Inferior parietal cortex (tissue), 1 donor: ENCODE data around the gene SYT8.
"Not testable (repeated sequence)": the region's sequence is repeated elsewhere in the genome, so short reads cannot be mapped to it uniquely, and the experiment has no call there.

Source experiments
- DNase-seq: peaks from one replicate; pipeline ENCODE4 v3.0.0-alpha.2; 2016; ENCODE audit errors: extremely low spot score

SYT8 gene, protein sequence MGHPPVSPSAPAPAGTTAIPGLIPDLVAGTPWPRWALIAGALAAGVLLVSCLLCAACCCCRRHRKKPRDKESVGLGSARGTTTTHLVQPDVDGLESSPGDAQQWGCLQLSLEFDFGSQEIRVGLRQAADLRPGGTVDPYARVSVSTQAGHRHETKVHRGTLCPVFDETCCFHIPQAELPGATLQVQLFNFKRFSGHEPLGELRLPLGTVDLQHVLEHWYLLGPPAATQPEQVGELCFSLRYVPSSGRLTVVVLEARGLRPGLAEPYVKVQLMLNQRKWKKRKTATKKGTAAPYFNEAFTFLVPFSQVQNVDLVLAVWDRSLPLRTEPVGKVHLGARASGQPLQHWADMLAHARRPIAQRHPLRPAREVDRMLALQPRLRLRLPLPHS

DNA sequence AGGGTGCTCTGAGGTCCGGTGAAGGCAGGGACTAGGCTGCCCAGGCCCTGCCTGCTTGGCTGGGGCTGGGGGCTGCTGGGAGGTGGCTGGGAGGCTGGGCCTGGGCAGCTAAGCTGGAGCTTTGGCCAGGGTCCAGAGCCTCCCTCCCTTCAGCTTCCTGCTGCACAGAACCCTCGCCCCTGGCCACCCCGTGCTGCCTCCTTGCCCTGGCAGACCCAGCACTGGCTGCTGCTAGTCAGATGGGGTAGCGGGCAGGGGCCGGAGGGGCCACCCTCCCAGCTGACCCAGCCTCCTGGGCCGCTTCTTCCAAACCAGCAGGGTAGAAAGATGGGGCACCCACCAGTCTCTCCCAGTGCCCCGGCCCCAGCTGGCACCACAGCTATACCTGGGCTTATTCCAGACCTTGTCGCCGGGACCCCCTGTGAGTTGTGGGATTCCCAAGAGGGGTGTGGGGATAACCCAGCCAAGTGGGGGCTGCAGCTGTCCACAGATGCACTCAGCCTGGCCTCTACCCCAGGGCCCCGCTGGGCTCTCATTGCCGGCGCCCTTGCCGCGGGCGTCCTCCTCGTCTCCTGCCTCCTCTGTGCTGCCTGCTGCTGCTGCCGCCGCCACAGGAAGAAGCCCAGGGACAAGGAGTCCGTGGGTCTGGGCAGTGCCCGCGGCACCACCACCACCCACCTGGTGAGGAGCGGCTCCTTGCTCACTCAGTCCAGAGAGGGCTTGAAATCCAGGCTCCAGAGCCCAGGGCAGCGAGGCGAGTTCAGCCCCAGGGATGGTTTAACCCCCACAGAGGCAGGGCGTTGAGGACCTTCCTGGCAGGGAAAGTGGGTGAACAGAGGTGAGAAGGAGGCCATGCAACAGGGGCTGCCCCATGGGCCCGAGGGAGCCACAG lies at the start of gene SYT8:
SYT8 (plus strand) TSS at position 212 of the 892 bp plus-strand sequence; CDS start at position 328, 116 bp downstream.
- no peak for DNase-seq

DNA sequence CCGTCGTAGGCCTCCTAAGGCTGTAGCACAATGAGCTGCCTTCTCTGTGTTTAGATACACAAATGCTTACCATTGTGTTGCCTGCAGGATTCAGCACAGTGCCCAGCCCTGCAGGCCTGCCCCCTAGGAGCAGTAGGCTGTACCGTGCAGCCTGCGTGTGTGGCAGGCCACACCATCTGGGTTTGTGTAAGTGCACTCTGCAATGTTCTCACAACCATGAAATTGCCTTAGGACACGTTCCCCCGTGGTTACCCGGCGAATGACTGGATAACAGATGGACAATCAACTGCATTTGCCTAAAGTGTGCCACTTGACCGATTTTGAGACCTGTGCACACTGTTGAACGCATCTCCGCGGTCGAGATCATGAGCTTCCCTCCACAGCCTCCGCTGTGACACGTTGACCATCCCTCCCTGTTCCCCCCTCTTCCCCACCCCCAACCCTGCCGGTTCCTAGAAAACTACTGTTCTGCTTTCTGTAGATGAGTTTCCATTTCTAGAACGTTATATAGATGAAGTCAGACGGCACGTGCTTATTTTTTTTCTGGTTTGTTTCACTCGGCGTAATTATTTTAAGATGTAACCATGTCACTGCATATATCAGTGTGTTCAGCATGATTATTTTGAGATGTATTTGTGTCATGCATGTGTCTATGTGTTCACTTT lies 48.9 kb upstream of the SYT8 start:
- DNase-seq, result no peak

DNA sequence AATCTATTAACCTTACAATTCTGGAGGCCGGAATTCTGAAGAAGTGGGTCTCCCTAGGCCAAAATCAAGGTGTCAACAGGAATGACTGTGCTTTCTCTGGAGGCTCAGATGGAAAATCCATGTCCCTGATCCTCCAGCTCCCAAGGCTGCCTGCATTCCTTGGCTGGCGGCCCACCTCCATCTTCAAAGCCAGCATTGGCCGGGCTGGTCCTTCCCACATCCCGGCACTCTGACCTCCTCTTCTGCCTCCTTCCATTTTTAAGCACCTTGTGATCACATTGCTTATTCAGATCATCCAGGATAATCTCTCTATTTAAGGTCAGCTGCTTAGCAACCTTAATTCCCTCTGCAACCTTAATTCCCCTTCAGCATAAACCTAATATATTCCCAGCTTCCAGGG lies 48.3 kb upstream of the SYT8 start:
- DNase-seq, result no peak

DNA sequence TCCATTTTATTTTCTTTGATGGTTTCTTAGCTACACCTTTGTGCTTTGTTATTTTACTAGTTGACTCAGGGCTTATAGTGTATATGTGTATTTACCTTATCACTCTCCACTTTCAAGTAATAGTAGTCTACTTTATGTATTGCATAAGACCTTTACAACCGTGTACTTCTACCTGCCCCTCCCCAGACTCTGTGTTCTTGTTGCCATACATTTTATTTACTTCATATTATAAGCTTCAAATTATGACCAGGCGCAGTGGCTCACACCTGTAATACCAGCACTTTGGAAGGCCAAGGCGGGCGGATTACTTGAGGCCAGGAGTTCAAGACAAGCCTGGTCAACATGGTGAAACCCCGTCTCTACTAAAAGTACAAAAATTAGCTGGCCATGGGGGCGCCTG lies 42.9 kb upstream of the SYT8 start:
- no peak for DNase-seq

DNA sequence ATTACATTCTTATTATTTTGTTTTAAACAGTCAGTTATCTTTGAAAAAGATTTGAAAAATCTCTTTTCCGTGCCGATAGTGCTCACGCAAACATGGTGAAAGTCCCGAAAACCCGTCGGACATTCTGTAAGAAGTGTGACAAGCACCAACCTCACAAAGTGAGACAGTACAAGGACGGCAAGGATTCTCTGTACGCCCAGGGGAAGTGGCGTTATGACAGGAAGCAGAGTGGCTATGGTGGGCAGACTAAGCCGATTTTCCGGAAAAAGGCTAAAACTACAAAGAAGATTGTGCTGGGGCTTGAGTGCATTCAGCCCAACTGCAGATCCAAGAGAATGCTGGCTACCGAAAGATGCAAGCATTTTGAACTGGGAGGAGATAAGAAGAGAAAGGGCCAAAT lies 42.3 kb upstream of the SYT8 start:
- DNase-seq, result no peak

GRCh38 chr11:1793081-1793480 lies 41.7 kb upstream of the SYT8 start:
- no peak for DNase-seq

GRCh38 chr11:1796413-1797011 lies 38.3 kb upstream of the SYT8 start:
- no peak for DNase-seq

- no peak for DNase-seq
Observed at GRCh38 chr11:1797391-1798125, 37.2 kb upstream of the SYT8 start.

- no peak for DNase-seq
Observed at GRCh38 chr11:1803246-1803645, 31.5 kb upstream of the SYT8 start.

- DNase-seq, result not testable (repeated sequence)
Observed at GRCh38 chr11:1803835-1804519, 30.8 kb upstream of the SYT8 start.

DNA sequence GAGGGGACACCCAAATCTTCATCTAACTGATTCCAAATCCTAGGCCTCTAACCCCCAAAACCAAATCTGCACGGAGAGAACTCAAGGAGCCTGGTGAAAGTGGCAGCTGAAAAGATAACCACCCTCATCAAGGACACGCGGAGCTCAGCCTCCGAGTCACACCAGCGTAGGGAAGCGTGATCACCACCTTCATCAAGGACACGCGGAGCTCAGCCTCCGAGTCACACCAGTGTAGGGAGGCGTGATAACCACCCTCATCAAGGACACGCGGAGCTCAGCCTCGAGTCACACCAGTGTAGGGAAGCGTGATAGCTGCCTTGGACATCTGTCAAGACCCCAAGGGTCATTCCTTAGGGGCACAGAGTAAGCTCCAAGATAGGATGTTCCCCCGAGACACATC lies 29.3 kb upstream of the SYT8 start:
- no peak for DNase-seq

DNA sequence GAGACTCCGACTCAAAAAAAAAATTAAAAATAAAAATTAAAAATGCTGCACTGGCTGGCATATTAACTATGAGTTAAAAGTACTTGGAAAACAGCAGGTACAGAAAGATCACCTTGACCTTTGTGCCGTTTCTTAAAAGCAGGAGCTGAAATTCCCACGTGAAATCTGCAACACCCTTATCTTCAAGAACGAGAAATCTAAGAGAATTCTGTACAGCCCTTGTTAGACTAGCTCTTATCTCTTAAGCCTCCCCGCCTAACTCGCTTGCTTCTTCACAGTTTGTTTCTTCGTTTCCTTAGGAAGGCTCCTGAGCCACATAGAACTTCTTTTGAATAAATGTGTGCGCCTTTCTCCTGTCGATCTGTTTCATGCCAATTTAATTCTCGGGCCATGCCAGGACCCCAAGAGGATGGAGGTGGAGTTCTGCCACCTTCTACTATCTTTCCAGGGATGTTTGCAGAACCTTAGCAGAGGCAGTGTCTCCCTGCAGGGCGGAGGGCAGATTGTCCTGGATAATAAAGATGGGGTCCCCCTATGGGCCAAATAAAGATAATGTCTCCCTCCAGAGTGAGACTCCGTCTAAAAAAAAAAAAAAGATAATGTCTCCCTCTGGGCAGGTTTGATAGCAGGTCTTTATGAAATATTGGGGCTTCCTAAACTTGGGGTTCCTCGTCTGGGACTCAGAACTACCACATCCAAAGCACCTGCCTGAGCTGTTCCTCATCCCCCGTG lies 27.4 kb upstream of the SYT8 start:
- DNase-seq, result no peak

DNA sequence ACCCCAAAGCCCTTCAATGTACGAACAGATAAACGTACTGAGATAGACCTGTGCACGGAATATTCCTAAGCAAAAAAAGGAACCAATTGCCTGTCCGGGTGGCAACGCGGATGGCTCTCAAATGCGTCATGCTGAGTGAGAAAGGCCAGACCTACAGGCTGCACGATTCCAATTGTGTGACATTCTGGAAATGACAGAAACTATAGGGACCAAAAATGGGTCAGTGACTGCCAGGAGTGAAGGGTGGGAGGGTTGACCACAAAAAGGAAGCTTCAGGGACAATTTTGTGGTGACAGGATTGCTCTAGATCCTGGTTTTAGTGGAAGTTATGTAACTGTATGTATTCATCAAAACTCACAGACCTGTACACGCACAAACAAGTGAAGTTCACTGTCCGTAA lies 24.0 kb upstream of the SYT8 start:
- no peak for DNase-seq

DNA sequence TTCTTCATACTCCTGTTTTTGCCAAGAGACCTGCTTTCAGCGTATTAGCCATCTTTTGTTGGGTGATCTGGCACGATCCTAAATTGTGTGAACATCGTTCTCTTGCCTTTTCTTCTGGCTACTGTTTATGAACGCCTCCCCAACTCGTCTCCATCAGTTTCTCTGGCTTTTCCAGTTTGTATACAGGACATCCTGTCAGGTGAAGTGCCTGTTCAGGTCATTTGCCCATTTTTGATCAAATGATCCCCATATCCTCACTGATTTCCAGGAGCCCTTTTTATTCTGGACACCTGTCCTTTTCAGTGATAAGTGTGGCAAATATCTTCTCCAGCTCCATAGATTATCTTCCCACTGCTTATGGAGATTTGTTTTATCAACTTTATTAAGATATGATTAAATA lies 22.5 kb upstream of the SYT8 start:
- DNase-seq, result no peak

DNA sequence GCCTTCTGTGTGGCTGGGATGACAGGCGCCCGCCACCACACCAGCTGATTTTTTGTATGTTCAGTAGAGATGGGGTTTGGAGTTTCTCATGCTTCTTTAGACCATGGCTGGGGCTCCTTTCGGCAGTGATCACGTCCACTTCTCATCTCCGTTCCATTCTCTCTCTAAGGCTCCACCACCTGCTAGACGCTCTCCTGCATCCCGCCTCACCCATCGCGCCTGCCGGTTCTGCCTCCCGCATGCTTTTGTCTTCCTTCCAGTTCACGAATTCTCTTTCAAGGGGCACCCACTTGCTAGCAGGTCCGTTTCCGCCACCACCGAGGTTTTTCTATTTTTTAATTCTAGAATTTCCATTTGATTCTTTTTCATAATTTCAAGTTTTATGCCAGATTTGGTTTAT lies 22.0 kb upstream of the SYT8 start:
- no peak for DNase-seq

- not testable (repeated sequence) for DNase-seq
Observed at GRCh38 chr11:1813356-1813755, 21.4 kb upstream of the SYT8 start.

DNA sequence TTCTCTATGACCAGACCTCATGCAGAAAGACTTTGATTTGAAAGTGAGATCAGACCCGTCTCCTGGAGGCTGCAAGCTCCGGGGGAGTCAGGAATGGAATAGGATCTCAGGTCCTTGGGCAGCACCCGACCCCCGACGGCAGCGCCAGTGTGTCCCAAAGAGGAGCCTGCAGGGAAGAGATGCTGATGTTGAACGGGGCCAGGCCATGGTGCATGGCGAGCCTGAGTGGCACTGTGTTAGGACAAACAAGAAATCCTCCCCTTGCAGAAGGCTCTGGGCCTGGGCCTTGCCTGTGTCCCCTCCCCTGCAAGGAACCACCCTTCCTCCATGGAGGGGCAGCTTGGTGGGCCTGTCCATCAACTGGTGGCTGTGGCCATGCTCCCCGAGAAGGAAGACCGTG lies 20.1 kb upstream of the SYT8 start:
- DNase-seq, result no peak

DNA sequence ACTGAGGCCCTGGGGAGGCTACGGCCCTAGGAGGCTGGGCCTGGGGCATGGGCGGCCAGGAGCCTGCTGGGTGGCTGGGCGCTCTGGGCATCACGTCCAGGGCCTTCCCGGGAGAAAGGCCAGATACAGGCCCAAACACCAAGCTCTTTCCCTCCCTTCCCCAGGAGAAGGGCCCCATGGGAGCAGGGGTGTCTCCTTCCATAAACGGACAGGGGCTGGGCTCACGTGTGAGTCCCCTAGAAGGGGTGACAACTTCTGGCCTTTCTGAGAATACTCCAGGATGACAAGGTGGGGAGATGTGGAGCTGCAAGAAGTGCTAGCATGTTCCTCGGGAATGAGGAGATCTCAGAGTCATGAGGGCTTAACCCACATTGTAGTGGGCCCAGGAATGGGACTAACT lies 19.5 kb upstream of the SYT8 start:
- no peak for DNase-seq

DNA sequence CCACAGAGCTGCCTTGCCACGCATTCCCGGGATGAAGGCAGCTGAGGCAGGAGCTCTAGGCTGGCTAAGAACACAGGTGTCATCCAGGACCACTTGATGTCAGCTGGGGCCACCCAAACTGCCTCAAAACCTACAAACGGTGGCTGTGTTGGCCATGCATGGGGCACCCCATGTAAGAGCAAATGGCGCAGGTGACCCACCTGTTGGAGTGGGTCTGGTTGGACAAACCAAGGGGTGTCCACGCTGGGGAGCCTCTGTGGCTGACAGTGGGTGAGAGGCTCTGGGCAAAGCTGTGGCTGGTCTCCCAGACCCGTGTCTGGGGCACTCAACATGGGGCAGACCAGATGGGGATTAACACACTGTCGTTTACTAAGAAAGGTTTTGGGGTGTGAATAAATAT lies 19.0 kb upstream of the SYT8 start:
- DNase-seq, result no peak

DNA sequence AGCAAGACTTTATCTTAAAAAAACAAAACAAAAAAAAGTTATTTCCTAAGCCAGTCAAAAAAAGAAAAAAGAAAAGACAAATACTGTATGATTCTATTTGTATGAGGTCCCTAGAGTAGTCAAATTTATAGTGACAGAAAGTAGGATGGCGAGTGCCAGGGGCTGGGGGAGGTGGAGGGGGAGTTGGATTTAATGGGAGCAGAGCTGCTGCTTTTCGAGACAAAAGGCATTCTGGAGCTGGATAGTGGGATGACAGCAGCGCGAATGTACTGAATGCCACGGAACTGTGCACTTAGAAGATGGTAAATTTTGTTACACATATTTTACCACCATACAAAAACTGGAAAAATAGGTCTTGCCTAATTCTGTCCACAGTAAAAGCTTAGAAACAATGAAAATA lies 17.8 kb upstream of the SYT8 start:
- no peak for DNase-seq
